Occipital lobe (tissue), 2 donors: ENCODE data around the gene FAM83B. TPM values are rescaled to one million over a fixed set of nuclear protein-coding genes. Genes with fewer than 3 reads are reported as not detected.
"Not testable (repeated sequence)": the region's sequence is repeated elsewhere in the genome, so short reads cannot be mapped to it uniquely, and the experiment has no call there.

Source experiments
- DNase-seq: peaks from one replicate; lab custom pipeline; 2025; lab: John Stamatoyannopoulos, UW
- total RNA-seq: library from RNA; depleted of rRNA; stranded (reverse); fragments of >200 nt; gene quantifications from one replicate; pipeline ENCODE4 v1.2.3, GENCODE V29; 2014

The FAM83B gene
- total RNA-seq, 1 donor from 2014 or later = 0.47 TPM

DNA sequence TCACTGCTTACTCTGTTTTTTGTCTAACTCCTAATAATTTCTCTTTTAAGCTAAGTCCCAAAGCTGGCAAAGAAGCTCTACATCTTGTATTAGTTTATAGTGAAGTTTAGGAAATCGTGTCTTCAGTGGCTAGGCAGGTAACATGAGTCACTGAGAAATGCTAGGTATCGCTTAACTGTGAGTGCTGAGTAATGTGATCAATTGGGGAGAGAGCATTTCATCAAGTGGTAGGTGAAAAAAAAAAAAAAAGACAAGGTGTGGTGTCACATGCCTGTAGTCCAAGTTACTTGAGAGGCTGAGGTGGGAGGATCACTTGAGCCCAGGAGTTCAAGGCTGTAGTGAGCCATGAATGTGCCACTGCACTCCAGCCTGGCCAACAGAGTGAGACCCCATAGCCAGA, 125.3 kb downstream of the FAM83B start:
- DNase-seq = no peak

DNA sequence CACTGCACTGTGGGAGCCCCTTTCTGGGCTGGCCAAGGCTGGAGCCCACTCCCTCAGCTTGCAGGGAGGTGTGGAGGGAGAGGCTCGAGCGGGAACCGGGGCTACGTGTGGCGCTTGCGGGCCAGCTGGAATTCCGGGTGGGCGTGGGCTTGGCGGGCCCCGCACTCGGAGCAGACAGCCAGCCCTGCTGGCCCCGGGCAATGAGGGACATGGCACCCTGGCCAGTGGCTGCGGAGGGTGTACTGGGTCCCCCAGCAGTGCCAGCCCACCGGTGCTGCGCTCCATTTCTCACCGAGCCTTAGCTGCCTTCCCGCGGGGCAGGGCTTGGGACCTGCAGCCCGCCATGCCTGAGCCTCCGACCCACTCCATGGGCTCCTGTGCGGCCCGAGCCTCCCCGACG, 132.6 kb downstream of the FAM83B start:
- not testable (repeated sequence) for DNase-seq

DNA sequence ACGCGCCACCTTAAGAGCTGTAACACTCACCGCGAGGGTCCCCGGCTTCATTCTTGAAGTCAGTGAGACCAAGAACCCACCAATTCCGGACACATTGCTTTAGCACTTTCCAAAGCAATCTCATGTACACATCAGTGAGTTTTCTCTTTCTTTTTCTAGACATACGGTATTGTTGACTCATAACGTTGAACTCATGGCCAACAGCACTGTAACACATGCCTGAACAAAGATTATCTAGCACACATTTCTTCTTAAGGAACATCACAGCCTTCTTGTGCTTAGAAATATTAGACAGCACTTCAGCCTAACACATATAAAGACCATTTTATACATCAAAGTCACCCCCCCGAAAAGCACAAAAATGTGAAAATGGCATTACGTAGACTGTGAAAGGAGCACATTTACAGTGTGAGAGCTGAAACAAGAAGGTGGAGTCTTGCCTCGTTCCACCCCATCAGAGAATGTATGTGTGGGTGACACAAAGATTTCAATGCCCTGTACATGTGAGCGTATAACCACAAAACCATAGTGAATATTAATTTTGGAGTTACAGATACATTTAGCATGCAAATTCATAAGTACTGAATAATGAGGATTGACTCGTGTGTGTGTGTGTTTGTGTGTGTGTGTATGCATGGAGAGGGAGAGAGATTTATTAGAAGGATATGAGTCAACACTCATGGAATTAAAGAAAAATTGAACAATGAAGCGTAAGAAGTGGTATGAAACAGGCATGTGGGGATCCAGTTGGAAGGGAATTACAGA, 134.1 kb downstream of the FAM83B start:
- DNase-seq = no peak

DNA sequence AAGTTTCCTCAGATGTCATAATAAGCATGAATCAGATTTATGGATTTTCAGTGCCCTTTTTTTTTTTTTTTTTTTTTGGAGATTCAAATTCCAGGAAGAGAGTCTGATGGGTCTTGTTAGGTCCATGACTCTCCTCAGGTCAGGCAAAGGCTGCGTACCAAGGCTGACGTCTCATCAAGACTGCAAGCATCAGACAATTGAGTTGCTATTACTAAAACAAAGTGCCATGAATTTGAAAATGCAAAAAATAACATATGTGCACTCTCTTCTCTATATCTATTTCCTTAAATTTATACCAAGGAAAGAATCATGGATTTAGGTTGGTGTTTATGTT, 134.7 kb downstream of the FAM83B start:
- DNase-seq = no peak

DNA sequence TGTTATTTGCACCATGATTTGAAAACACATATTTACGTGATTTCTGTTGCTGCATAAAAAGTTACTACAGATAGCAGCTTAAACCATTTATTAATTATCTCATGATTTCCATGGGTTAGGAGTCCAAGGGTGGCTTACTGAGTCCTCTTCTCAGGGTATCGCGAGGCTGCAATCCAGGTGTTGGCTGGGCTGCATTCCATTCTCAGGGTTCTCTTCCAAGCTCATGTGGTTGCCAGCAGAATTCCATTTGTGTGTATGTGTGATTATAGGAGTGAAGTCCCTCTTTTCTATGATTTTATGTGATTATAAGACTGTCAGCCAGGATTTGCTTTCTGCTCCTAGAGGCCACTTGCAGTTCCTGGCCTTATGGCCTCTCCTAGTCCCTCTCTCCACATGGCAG, 135.1 kb downstream of the FAM83B start:
- no peak for DNase-seq

DNA sequence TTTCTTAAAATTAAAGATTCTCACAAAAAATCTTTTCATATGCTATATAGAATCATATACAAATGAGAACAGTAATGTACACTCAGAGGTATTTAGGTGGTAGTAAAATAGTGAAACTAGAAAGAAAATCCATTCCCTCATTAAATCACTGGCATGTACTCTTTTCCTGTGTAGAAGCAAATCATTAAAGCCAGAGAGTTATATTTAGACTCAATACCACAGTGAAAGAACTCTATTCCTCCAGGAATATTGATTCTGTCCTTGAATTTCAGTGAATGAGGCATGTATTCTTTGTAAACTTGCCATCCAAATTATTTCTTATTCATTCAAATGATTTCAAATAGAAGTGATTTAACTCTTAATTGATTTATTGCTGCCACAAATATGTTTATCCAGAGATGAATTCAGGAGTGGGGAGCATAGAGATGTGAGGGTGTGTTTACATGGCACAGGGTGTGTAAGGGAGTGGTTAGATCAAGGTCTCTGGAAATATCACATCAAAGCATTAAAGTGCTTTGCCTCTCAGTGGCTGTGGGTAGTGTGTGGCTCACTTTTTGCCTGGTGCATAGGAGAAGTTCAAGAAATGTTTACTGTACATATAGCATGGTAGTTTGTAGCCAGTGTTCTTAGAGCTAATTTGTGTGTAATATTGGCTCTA, 141.2 kb downstream of the FAM83B start:
- DNase-seq = no peak

DNA sequence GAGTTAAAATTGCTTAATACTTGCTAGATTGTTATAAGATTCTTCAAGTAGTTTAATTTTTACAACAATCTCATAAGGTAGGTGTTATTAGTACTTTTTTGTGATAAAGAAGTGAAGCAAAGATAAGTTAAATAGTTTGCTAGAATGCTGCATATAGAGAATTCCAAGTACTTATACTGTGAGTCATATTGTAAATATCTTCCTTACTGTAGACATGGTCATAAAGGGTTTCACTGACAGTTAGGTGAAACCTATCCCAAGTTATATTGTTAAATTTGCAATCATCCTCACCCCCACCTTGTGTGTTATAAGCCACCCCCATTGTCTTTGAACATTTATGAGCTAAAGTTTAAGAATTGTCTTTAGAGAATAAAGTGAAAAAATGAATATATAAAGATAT, 142.0 kb downstream of the FAM83B start:
- DNase-seq = no peak

DNA sequence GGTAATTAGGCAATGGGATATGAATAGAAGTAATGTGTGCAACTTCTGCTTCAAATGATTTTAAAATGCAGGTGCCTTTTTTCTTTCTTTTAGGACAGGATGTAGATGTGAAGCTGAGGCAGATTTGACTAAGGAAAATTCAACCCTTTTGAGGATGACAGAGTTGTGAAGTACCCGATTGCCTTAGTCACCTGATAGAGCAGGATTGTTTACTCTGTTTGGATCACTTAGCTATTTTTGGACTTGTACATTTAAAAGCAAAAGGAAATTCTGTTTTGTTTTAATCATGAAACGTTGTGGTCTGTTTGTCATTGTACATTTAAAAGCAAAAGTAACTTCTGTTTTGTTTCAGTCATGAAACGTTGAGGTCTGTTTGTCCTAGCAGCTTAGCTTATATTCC, 143.4 kb downstream of the FAM83B start:
- no peak for DNase-seq
